ENCODE measurements around the gene SMYD3. TPM values are rescaled to one million over a fixed set of nuclear protein-coding genes. Genes with fewer than 3 reads are reported as not detected.

SMYD3 gene
- total RNA-seq, 1 experiment from 2014 or later, result 35.1 TPM

- CTCF ChIA-PET, result no interaction called here
- no TSS peak for BruUV-seq (replicated peaks)
- Mint-ChIP-seq H3K36me3 (ENCODE audit: insufficient read depth, unreplicated experiment) (no peaks in the 10 kb centered on the region), H3K4me3 (ENCODE audit: low read depth, unreplicated experiment) (no peak overlapping the region), H3K4me1 (ENCODE audit: low read depth, unreplicated experiment) (no peaks in the 10 kb centered on the region), H3K27ac (ENCODE audit: unreplicated experiment) (no peak overlapping the region), H3K9me3 (ENCODE audit: low read depth, unreplicated experiment) (no peaks in the 10 kb centered on the region), H3K27me3 (ENCODE audit: unreplicated experiment) (no peaks in the 10 kb centered on the region)
- no peak for DNase-seq
- intact Hi-C loops (cut with micrococcal nuclease; ENCODE audit: unreplicated experiment), result no loop called here
- no peak for TF ChIP-seq CTCF (IDR thresholded peaks at IDR 0.05; ENCODE audit: unreplicated experiment)
Observed at GRCh38 chr1:245877976-245878375, 629.1 kb downstream of the SMYD3 start.

GRCh38 chr1:245876586-245876985 is 630.5 kb downstream of the SMYD3 start:
- CTCF ChIA-PET, result interaction anchor here (0.9 kb wide), 1 partner anchor 12 kb away, joined by 3 read pairs; no protein-coding TSS in a partner anchor
- no TSS peak for BruUV-seq (replicated peaks)
- Mint-ChIP-seq H3K9me3 (ENCODE audit: low read depth, unreplicated experiment) (no peaks in the 10 kb centered on the region), H3K4me3 (ENCODE audit: low read depth, unreplicated experiment) (no peak overlapping the region), H3K27ac (ENCODE audit: unreplicated experiment) (no peak overlapping the region), H3K27me3 (ENCODE audit: unreplicated experiment) (no peaks in the 10 kb centered on the region), H3K4me1 (ENCODE audit: low read depth, unreplicated experiment) (no peaks in the 10 kb centered on the region), H3K36me3 (ENCODE audit: insufficient read depth, unreplicated experiment) (no peaks in the 10 kb centered on the region)
- TF ChIP-seq CTCF (IDR thresholded peaks at IDR 0.05; ENCODE audit: unreplicated experiment), result no peak
- DNase-seq, result no peak
- intact Hi-C loops (cut with micrococcal nuclease; ENCODE audit: unreplicated experiment), result no loop called here

- no peak overlapping the region for H3K4me3 Mint-ChIP-seq (ENCODE audit: low read depth, unreplicated experiment)
- no peak for DNase-seq
- BruUV-seq (replicated peaks), result no TSS peak
- no peaks in the 10 kb centered on the region for H3K4me1 Mint-ChIP-seq (ENCODE audit: low read depth, unreplicated experiment)
- no peaks in the 10 kb centered on the region for H3K9me3 Mint-ChIP-seq (ENCODE audit: low read depth, unreplicated experiment)
- TF ChIP-seq CTCF (IDR thresholded peaks at IDR 0.05; ENCODE audit: unreplicated experiment), result no peak
- no peaks in the 10 kb centered on the region for H3K27me3 Mint-ChIP-seq (ENCODE audit: unreplicated experiment)
- CTCF ChIA-PET, result no interaction called here
- intact Hi-C loops (cut with micrococcal nuclease; ENCODE audit: unreplicated experiment), result no loop called here
- no peak overlapping the region for H3K27ac Mint-ChIP-seq (ENCODE audit: unreplicated experiment)
- no peaks in the 10 kb centered on the region for H3K36me3 Mint-ChIP-seq (ENCODE audit: insufficient read depth, unreplicated experiment)
Observed at GRCh38 chr1:245875581-245876261, 631.4 kb downstream of the SMYD3 start.

GRCh38 chr1:245874942-245875580 is 632.0 kb downstream of the SMYD3 start:
- DNase-seq, result peak; percentile 21
- H3K9me3 Mint-ChIP-seq (ENCODE audit: low read depth, unreplicated experiment), result no peaks in the 10 kb centered on the region

More at GRCh38 chr1:245874942-245875580, 632.0 kb downstream of the SMYD3 start:
- intact Hi-C loops (cut with micrococcal nuclease; ENCODE audit: unreplicated experiment), result no loop called here
- no peak overlapping the region for H3K4me3 Mint-ChIP-seq (ENCODE audit: low read depth, unreplicated experiment)
- no peaks in the 10 kb centered on the region for H3K36me3 Mint-ChIP-seq (ENCODE audit: insufficient read depth, unreplicated experiment)
- BruUV-seq (replicated peaks), result no TSS peak
- TF ChIP-seq CTCF (IDR thresholded peaks at IDR 0.05; ENCODE audit: unreplicated experiment), result no peak
- CTCF ChIA-PET, result no interaction called here
- no peaks in the 10 kb centered on the region for H3K27me3 Mint-ChIP-seq (ENCODE audit: unreplicated experiment)
- no peaks in the 10 kb centered on the region for H3K4me1 Mint-ChIP-seq (ENCODE audit: low read depth, unreplicated experiment)
- no peak overlapping the region for H3K27ac Mint-ChIP-seq (ENCODE audit: unreplicated experiment)
